ENCODE measurements around the gene IFIH1. TPM values are rescaled to one million over a fixed set of nuclear protein-coding genes. Genes with fewer than 3 reads are reported as not detected.

The IFIH1 gene
- total RNA-seq, 1 donor from 2014 or later = 2.6 TPM

- no peaks in the 10 kb centered on the region for H3K36me3 ChIP-seq (ENCODE audit: control insufficient read depth, insufficient read depth, low read length)
- FAIRE-seq = no peak
- H3K27me3 ChIP-seq (ENCODE audit: control insufficient read depth, insufficient read depth, low read length) = no peaks in the 10 kb centered on the region
- no peak for DNase-seq (ENCODE audit: low read depth)
- no peak overlapping the region for H3K4me3 ChIP-seq (ENCODE audit: low read depth, low read length)
- TF ChIP-seq, protein P1, sequence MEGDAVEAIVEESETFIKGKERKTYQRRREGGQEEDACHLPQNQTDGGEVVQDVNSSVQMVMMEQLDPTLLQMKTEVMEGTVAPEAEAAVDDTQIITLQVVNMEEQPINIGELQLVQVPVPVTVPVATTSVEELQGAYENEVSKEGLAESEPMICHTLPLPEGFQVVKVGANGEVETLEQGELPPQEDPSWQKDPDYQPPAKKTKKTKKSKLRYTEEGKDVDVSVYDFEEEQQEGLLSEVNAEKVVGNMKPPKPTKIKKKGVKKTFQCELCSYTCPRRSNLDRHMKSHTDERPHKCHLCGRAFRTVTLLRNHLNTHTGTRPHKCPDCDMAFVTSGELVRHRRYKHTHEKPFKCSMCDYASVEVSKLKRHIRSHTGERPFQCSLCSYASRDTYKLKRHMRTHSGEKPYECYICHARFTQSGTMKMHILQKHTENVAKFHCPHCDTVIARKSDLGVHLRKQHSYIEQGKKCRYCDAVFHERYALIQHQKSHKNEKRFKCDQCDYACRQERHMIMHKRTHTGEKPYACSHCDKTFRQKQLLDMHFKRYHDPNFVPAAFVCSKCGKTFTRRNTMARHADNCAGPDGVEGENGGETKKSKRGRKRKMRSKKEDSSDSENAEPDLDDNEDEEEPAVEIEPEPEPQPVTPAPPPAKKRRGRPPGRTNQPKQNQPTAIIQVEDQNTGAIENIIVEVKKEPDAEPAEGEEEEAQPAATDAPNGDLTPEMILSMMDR (IDR thresholded peaks at IDR 0.05; ENCODE audit: insufficient read depth, low read length, severe bottlenecking) = no peak
Measured at GRCh38 chr2:162217598-162217997, 100.9 kb downstream of the IFIH1 start.

Other genes with a start within 250 kb of the IFIH1 start
- 1.4 and 2.9 TPM in 2 replicates for gene DPP4, start 244.5 kb downstream of the IFIH1 start, total RNA-seq
- gene GCG, start 166.4 kb downstream of the IFIH1 start, total RNA-seq = not detected in 2 replicates
- gene FAP, start 75.2 kb downstream of the IFIH1 start, total RNA-seq = 0.26 and 1.1 TPM in 2 replicates
- gene GCA, start 25.4 kb upstream of the IFIH1 start, total RNA-seq = 8.7 TPM in 2 replicates